ENCODE results near the gene SPAG7.

SPAG7 gene

DNA sequence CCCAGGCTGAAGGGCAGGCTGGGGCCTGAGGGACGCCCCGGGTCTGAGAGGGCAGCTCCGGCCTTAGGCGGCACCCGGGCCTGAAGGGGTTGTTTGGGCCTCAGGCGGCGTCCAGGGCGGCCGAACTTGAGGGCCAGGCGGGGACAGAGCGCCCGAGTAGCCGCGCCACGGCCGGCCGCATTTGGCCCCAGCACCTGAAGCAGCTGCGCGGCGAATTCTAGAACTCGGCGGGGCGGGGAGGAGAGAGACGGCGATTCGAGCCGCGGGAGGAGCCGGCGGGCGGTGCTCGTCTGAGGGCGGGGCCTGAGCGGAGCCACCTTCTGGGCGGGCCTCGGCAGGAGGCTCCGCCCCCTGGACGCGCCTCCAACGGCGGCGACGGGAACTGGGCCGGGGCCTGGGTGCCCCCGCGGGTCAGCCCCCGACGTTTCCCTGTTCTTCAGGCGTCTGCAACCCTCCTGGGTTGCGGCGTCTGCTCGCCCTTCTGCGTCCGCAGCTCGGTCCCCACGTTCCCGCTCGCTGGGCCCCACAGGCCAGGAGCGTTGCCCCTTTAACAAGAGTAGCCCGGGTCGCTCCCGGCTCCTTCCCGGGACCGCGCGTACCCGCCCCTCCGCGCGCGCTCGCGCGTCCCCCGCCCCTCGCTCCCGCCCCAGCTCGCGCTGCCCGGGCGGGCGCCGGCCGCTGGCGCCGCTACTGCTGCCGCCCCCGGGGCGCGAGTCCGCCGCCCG lies 29.8 kb upstream of the SPAG7 start, which contains the start of the genes INCA1 and KIF1C (continued):
- no peak for TF ChIP-seq ZNF488 (tag by site-specific recombination; IDR thresholded peaks at IDR 0.05)
- peak; percentile 32; the same call in 1 of the 2 replicates for TF ChIP-seq PBX3 (CRISPR knock-in tag; IDR thresholded peaks at IDR 0.05)
- peak; percentile 77 for TF ChIP-seq PATZ1 (tag by site-specific recombination; IDR thresholded peaks at IDR 0.05)
- no peak for TF ChIP-seq INSM2 (tag by site-specific recombination; IDR thresholded peaks at IDR 0.05)
- no peak for TF ChIP-seq ZNF148 (tag by site-specific recombination; IDR thresholded peaks at IDR 0.05; ENCODE audit: borderline replicate concordance)
- TF ChIP-seq ZNF777 (tag by site-specific recombination; IDR thresholded peaks at IDR 0.05; ENCODE audit: borderline replicate concordance): no peak
- no peak for TF ChIP-seq ZNF416 (tag by site-specific recombination; IDR thresholded peaks at IDR 0.05)
- 0 out of 2 replicates have a peak, but pooled peaks have one; percentile 29 for TF ChIP-seq ZNF394 (tag by site-specific recombination; IDR thresholded peaks at IDR 0.05; ENCODE audit: borderline replicate concordance)
- TF ChIP-seq ZNF530 (tag by site-specific recombination; IDR thresholded peaks at IDR 0.05; ENCODE audit: low read depth): no peak
- peak; percentile 54 for TF ChIP-seq KLF1 (tag by site-specific recombination; IDR thresholded peaks at IDR 0.05)
- TF ChIP-seq ZBTB17 (tag by site-specific recombination; IDR thresholded peaks at IDR 0.05): peak; percentile 23; the same call in 1 of the 2 replicates
- TF ChIP-seq ZNF248 (tag by site-specific recombination; IDR thresholded peaks at IDR 0.05): no peak
- TF ChIP-seq ZNF37A (tag by site-specific recombination; IDR thresholded peaks at IDR 0.05): 0 out of 2 replicates have a peak, but pooled peaks have one; percentile 30
- TF ChIP-seq ZBTB26 (tag by site-specific recombination; optimal IDR thresholded peaks at IDR 0.05): peak; percentile 93
- TF ChIP-seq ZNF140 (tag by site-specific recombination; IDR thresholded peaks at IDR 0.05): no peak
- 0 out of 2 replicates have a peak, but pooled peaks have one; percentile 10 for TF ChIP-seq ZNF391 (tag by site-specific recombination; IDR thresholded peaks at IDR 0.05; ENCODE audit: borderline replicate concordance, low read depth)
- no peak for TF ChIP-seq IKZF3 (tag by site-specific recombination; IDR thresholded peaks at IDR 0.05)
- no peak for TF ChIP-seq ZNF114 (tag by site-specific recombination; IDR thresholded peaks at IDR 0.05)
- TF ChIP-seq KLF10 (tag by site-specific recombination; IDR thresholded peaks at IDR 0.05): peak; percentile 88
- TF ChIP-seq ZNF561 (tag by site-specific recombination; IDR thresholded peaks at IDR 0.05; ENCODE audit: borderline replicate concordance): peak; percentile 95; the same call in 1 of the 2 replicates
- TF ChIP-seq ZNF677 (tag by site-specific recombination; IDR thresholded peaks at IDR 0.05): no peak
- TF ChIP-seq ZNF223 (tag by site-specific recombination; IDR thresholded peaks at IDR 0.05): no peak
- no peak for TF ChIP-seq TCF7L2 (IDR thresholded peaks at IDR 0.05; ENCODE audit: borderline replicate concordance, low read depth, low read length)
- TF ChIP-seq ZNF510 (tag by site-specific recombination; IDR thresholded peaks at IDR 0.05; ENCODE audit: insufficient replicate concordance): no peak
- TF ChIP-seq WT1 (tag by site-specific recombination; IDR thresholded peaks at IDR 0.05): no peak
- TF ChIP-seq ZNF2 (tag by site-specific recombination; IDR thresholded peaks at IDR 0.05): no peak
- no peak for TF ChIP-seq GFI1B (tag by site-specific recombination; IDR thresholded peaks at IDR 0.05)
- no peak for TF ChIP-seq ZNF354C (tag by site-specific recombination; IDR thresholded peaks at IDR 0.05; ENCODE audit: borderline replicate concordance, low read depth)
- peak; percentile 63 for TF ChIP-seq GLIS1 (tag by site-specific recombination; IDR thresholded peaks at IDR 0.05)
- peak; percentile 90 for TF ChIP-seq ZNF335 (tag by site-specific recombination; conservative IDR thresholded peaks at IDR 0.05)
- TF ChIP-seq ZNF549 (tag by site-specific recombination; IDR thresholded peaks at IDR 0.05): no peak
